Measurements from ENCODE around the gene TIMM22. TPM values are rescaled to one million over a fixed set of nuclear protein-coding genes. Genes with fewer than 3 reads are reported as not detected.

Gene TIMM22
- total and polyA plus RNA-seq, 2 donors (not counting 3 experiments of a cell fraction or from before 2014, with no cell fraction given): 19.0 to 19.6 TPM

DNA sequence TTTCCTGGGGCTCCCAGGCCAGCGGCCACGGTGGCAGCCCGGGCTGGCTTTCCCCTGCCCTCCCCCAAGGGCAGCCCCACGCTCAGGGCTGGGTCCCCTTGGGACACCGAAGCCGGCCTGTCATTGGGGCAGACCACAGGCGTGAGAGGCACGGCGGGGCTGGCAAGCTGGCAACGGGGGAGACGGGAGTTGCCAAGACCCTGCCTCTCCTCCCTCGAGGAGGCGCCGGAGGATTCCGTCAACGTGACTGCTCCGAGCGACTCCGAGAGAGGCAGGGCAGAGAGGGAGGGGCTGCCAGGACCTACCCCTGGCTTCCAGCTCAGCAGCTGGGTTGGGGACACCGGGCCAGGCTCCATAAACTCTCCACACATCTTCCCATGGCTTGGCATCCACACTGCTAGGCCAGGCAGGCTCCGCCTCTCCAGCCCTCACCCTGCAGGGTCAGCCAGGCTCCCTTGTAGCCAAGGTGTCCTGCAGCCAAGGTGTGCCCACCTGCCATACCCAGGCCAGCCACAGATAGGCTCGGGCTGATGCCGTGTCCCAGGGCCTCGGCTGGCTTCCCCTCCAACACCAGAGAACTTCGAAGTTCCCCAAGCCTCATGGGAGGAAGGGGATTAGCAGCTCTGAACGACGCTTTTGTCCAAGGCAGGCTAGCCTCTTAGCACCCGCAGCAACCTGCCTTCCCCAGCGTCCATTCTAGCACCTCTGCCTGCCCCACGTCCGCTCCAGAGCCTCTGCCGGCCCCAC is 25.5 kb downstream of the TIMM22 start:
- Histone ChIP-seq H3K4me2 (ENCODE audit: insufficient read depth, low read length) (no peak overlapping the region), H4K20me1 (replicated peaks; ENCODE audit: control insufficient read depth, extremely low read depth, insufficient read depth, low read length) (no peaks in the 10 kb centered on the region), H3K9ac (replicated peaks; ENCODE audit: extremely low read depth, insufficient read depth, low read length) (no peak overlapping the region), H3K79me2 (ENCODE audit: control insufficient read depth, insufficient read depth, low read length) (no peaks in the 10 kb centered on the region), H3K9me3 (replicated peaks; ENCODE audit: control insufficient read depth, insufficient read depth, low read length) (no peaks in the 10 kb centered on the region), H3K27me3 (ENCODE audit: control insufficient read depth in 2 of 2, insufficient read depth in 2 of 2, low read length in 2 of 2) (no peaks in the 10 kb centered on the region), H3K4me1 (ENCODE audit: control insufficient read depth, extremely low read depth, insufficient read depth, low read length) (no peaks in the 10 kb centered on the region), H2AFZ (ENCODE audit: low read depth, low read length) (no peak overlapping the region), H3K36me3 (ENCODE audit: control insufficient read depth in 2 of 2, extremely low read depth in 1 of 2, insufficient read depth in 2 of 2, low read length in 2 of 2) (no peaks in the 10 kb centered on the region), H3K4me3 (replicated peaks in 1 of 3; ENCODE audit: insufficient read depth in 1 of 3, low read depth in 1 of 3, low read length in 3 of 3) (no peak overlapping the region), H3K9me1 (replicated peaks; ENCODE audit: control insufficient read depth, extremely low read depth, insufficient read depth, low read length) (no peaks in the 10 kb centered on the region), H3K27ac (ENCODE audit: insufficient read depth, low read depth, low read length) (no peak overlapping the region)
- no peak for FAIRE-seq
- BruUV-seq (replicated peaks): no TSS peak
- intact Hi-C loops (cut with micrococcal nuclease) (no loop called here), dilution Hi-C loops (cut with MboI; ENCODE audit: extremely low pct_ligation_motif_present, low sequenced_read_pairs) (no loop called here)
- ChIA-PET POLR2A (no interaction called here), CTCF (no interaction called here)
- DNase-seq (ENCODE audit: low read depth, low spot score): no peak
- TF ChIP-seq FOS (IDR thresholded peaks at IDR 0.05; ENCODE audit: borderline replicate concordance, insufficient read depth, low read length) (no peak), MYC (IDR thresholded peaks at IDR 0.05; ENCODE audit: low read depth, low read length) (no peak), POLR2AphosphoS5 (IDR thresholded peaks at IDR 0.05; ENCODE audit: insufficient read depth, low read depth, low read length) (no peak), POLR2A (IDR thresholded peaks at IDR 0.05; ENCODE audit: low read depth, low read length) (no peak)

- Histone ChIP-seq H3K9ac (replicated peaks; ENCODE audit: extremely low read depth, insufficient read depth, low read length) (no peak overlapping the region), H3K79me2 (ENCODE audit: control insufficient read depth, insufficient read depth, low read length) (no peaks in the 10 kb centered on the region), H3K27me3 (ENCODE audit: control insufficient read depth in 2 of 2, insufficient read depth in 2 of 2, low read length in 2 of 2) (no peaks in the 10 kb centered on the region), H3K4me2 (ENCODE audit: insufficient read depth, low read length) (no peak overlapping the region), H4K20me1 (replicated peaks; ENCODE audit: control insufficient read depth, extremely low read depth, insufficient read depth, low read length) (no peaks in the 10 kb centered on the region), H3K4me1 (ENCODE audit: control insufficient read depth, extremely low read depth, insufficient read depth, low read length) (no peaks in the 10 kb centered on the region), H3K27ac (ENCODE audit: insufficient read depth, low read depth, low read length) (no peak overlapping the region), H3K36me3 (ENCODE audit: control insufficient read depth in 2 of 2, extremely low read depth in 1 of 2, insufficient read depth in 2 of 2, low read length in 2 of 2) (no peaks in the 10 kb centered on the region), H2AFZ (ENCODE audit: low read depth, low read length) (no peak overlapping the region), H3K9me3 (replicated peaks; ENCODE audit: control insufficient read depth, insufficient read depth, low read length) (no peaks in the 10 kb centered on the region), H3K9me1 (replicated peaks; ENCODE audit: control insufficient read depth, extremely low read depth, insufficient read depth, low read length) (no peaks in the 10 kb centered on the region), H3K4me3 (replicated peaks in 1 of 3; ENCODE audit: insufficient read depth in 1 of 3, low read depth in 1 of 3, low read length in 3 of 3) (no peak overlapping the region)
- dilution Hi-C loops (cut with MboI; ENCODE audit: extremely low pct_ligation_motif_present, low sequenced_read_pairs) (no loop called here), intact Hi-C loops (cut with micrococcal nuclease) (no loop called here)
- DNase-seq (ENCODE audit: low read depth, low spot score): no peak
- no peak for TF ChIP-seq MYC (IDR thresholded peaks at IDR 0.05; ENCODE audit: low read depth, low read length)
- TF ChIP-seq JUN (IDR thresholded peaks at IDR 0.05; ENCODE audit: borderline replicate concordance, insufficient read depth, insufficient read length, low read depth): no peak
- TF ChIP-seq, protein P1, sequence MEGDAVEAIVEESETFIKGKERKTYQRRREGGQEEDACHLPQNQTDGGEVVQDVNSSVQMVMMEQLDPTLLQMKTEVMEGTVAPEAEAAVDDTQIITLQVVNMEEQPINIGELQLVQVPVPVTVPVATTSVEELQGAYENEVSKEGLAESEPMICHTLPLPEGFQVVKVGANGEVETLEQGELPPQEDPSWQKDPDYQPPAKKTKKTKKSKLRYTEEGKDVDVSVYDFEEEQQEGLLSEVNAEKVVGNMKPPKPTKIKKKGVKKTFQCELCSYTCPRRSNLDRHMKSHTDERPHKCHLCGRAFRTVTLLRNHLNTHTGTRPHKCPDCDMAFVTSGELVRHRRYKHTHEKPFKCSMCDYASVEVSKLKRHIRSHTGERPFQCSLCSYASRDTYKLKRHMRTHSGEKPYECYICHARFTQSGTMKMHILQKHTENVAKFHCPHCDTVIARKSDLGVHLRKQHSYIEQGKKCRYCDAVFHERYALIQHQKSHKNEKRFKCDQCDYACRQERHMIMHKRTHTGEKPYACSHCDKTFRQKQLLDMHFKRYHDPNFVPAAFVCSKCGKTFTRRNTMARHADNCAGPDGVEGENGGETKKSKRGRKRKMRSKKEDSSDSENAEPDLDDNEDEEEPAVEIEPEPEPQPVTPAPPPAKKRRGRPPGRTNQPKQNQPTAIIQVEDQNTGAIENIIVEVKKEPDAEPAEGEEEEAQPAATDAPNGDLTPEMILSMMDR (IDR thresholded peaks at IDR 0.05; ENCODE audit: extremely low read depth in 1 of 2, insufficient read depth in 1 of 2, low read depth in 1 of 2, low read length in 2 of 2): no peak
- no peak for TF ChIP-seq FOS (IDR thresholded peaks at IDR 0.05; ENCODE audit: borderline replicate concordance, insufficient read depth, low read length)
- no peak for TF ChIP-seq MAX (IDR thresholded peaks at IDR 0.05; ENCODE audit: insufficient read depth, insufficient read length)
- no peak for TF ChIP-seq POLR2AphosphoS5 (IDR thresholded peaks at IDR 0.05; ENCODE audit: insufficient read depth, low read depth, low read length)
- no peak for TF ChIP-seq GATA2 (IDR thresholded peaks at IDR 0.05; ENCODE audit: insufficient read depth, insufficient read length, low read depth, low read length)
- TF ChIP-seq EZH2 (IDR thresholded peaks at IDR 0.05; ENCODE audit: borderline replicate concordance, low read depth, low read length, severe bottlenecking): no peak
- no peak for TF ChIP-seq POLR2A (IDR thresholded peaks at IDR 0.05; ENCODE audit: low read depth, low read length)
- no TSS peak for BruUV-seq (replicated peaks)
- CTCF ChIA-PET: interaction anchor here (1.0 to 2.3 kb wide), 2 partner anchors 32 to 99 kb away, joined by 3 to 9 read pairs; no protein-coding TSS in a partner anchor
- no peak for FAIRE-seq
- POLR2A ChIA-PET: no interaction called here
Observed at GRCh38 chr17:1024076-1024475, 27.1 kb downstream of the TIMM22 start.
